Activated CD4-positive, alpha-beta T cell treated with anti-CD3 and anti-CD28 coated beads, Interleukin-2, amount 50 U/mL, for 24 hours (primary cell): ENCODE measurements around the gene ADRA2C.
"Not testable (repeated sequence)": the region's sequence is repeated elsewhere in the genome, so short reads cannot be mapped to it uniquely, and the experiment has no call there.

Experiments used
- DNase-seq, 2 donors: peaks; one replicate each; pipeline ENCODE4 v3.0.0-alpha.2; 2020; ENCODE audit warnings: low read depth in 1 of 2, low spot score in 1 of 2

Gene ADRA2C

DNA sequence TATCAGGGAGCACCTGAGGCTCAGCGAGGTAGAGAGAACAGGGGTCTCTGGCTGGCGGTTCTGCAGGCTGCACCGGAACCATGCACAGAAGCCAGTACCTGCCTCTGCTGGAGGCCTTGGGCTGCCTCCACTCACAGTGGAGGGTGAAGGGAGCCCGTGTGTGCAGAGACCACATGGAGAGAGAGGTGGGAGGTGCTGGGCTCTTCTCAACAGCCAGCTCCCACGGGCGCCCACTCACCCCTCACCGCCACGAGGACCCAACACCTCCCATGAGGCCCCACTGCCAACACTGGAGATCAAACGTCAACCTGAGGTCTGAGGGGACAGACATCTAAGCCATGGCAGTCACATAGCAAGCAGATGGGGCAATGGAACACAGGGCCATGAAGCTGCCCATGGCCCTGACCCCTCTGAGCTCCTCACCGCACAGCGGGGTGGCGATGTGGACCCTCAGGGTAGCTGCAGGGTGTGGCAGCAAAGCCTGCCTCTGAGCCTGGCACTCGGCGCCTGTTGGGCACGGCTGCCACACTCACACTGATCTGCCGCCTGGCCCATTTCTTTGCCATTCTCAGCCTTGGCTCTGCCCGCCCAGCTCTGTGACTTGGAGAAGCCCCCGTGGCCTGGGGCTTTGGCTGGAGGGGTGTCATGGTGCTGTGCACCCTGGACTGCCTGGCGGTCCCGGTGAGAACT, 44.8 kb downstream of the ADRA2C start:
- DNase-seq: no peak

- no peak for DNase-seq
These were observed 45.4 kb downstream of the ADRA2C start for GRCh38 chr4:3811621-3812020.

- DNase-seq: no peak
These were observed 46.2 kb downstream of the ADRA2C start for GRCh38 chr4:3812211-3812934.

DNA sequence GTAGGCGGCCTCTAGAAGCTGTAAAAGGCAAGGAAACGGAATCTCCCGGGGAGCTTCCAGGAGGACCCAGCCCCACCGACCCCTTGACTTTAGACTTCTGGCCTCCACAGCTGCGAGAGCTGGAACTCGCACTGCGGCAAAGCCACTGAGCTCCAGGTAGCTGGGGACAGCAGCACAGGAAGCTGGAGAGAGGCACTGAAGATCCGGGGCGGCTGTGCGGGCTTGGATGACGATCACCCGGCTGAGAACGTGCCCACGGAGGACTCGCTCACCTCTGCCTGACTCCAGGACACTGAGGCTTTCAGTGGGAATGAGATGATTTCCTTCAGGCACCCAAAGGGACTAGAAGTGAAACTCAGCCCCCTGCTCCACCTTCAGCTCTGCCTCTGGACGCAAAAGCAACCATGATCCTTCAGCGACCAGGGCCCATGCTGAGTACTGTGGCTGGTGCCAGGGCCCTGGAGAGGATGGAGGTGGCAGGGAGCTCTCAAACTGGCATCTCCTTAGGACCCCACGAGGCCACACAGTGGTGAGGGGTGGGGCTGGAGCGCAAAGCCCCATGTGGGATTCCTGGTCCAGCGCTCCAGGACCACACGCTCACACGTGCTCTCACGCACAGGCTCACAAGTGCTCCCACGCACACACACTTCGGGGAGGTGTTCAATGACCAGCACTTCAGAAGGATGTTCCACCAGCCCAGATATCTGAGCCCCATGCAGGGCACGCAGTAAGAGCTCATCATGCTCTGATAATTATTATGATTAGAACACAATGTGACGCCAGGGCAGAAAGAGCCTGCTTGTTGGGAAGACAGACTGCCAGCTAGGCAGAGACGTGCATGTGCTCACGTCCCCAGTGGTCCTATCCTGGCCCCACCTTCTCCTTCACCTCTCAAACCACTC, 47.2 kb downstream of the ADRA2C start:
- DNase-seq: no peak

DNA sequence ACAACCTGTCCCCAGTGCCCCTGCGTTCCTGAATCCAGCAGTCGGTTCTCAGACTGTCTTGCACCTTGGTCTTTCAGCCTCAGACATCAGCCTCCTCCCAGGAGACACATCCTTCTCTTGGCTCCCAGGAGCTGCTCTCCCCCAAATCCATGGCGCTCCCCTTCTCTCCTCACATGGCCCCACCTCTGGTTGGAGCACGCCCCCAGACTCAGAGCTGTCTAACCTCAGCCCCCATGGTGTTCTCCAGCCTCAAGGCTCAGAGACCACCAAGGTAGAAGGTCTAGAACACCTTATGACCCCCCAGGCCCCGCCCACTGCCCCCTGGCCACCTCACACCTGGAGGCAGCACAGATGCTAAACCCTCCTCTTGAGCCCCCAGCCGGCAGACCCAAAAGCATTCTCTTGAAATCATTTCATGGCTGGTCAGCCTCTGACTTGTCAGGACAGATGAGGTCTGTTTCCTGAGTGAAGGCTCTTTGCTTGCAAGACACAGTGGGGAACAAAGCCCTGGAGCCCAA, 47.9 kb downstream of the ADRA2C start:
- no peak for DNase-seq

DNA sequence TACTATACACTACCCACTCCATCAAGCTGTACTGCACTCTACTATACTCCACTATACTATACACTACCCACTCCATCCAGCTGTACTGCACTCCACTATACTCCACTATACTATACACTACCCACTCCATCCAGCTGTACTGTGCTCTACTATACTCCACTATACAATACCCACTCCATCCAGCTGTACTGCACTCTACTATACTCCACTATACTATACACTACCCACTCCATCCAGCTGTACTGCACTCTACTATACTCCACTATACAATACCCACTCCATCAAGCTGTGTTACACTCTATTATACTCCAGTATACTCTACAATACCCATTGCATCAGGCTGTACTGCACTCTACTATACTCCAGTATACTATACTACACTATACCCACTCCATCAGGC, 48.7 kb downstream of the ADRA2C start:
- DNase-seq: not testable (repeated sequence)

DNA sequence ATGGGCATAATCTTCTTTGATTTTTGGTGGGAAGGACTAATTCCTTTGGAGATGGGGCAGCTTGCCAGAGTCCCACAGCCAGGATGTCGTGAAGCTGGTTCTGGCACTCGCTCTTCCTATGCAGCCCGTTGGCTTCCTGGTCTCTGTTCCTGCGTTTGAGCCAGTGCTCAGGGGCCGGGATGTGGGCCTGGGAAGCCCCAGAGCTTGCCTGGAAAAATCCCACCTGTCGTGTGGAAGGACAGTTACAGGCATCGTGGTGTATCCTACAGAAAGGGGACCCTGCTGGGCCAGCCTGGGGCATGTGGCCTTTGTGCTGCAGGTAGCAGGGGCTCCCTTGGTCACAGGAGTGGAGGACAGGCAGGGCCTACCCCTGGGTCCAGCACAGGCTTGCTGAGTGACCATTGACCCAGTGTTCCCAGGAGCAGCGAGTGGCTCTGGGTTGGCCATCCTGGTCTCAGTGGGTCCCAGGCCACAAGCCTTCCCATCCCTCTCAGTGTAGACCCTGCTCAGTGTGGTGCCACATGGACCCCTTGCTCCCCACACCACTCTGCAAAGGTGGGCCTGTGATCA, 50.2 kb downstream of the ADRA2C start:
- no peak for DNase-seq

- DNase-seq: no peak
These were observed 51.1 kb downstream of the ADRA2C start for GRCh38 chr4:3816983-3817960.
